ENCODE data around the gene ADAMTS3.

ADAMTS3 gene

GRCh38 chr4:72566464-72566972 lies 2.5 kb downstream of the ADAMTS3 start:
- DNase-seq (ENCODE audit: low read depth) = no peak
- TF ChIP-seq CTCF (conservative IDR thresholded peaks at IDR 0.05; ENCODE audit: low read depth, low read length) = no peak
- no peak overlapping the region for H3K4me3 ChIP-seq (ENCODE audit: low read length)

DNA sequence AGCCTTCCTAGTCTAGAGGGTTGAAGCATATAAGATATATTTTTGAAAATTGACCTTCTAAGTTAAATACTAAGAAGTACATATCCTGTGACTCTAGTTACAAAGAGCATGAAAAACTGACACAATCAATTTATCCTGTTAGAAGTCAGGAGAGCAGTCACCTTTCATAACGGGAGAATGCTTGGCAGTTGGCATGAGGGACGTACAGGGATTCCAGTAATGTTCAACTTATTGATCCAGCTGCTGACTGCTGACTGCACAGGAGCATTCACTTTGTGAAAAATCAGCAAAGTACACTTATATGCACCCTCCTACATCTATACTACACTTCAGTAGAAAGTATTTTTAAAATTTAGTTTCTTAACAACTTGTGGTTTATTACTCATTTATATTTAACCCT lies 4.2 kb downstream of the ADAMTS3 start:
- DNase-seq (ENCODE audit: low read depth) = no peak
- no peak for TF ChIP-seq CTCF (conservative IDR thresholded peaks at IDR 0.05; ENCODE audit: low read depth, low read length)
- H3K4me3 ChIP-seq (ENCODE audit: low read length) = no peak overlapping the region

DNA sequence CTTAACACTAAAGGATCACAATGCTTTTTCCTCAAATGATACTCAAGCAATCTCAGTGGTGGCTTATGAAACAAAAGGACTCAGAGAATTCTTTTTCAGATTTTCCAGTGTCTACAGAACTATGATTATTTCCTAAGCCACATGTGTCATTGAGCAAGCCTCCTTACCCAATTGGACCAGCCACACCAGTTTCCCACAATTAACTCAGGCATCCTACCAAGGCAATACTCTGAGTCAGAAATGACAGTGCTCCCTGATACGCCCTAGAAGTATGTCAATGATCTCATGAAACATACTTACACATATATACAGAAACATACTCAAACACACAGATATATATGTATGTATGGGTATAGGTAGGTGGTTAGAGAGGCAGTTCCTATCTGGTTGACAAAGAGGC lies 4.8 kb downstream of the ADAMTS3 start:
- no peak for DNase-seq (ENCODE audit: low read depth)
- TF ChIP-seq CTCF (conservative IDR thresholded peaks at IDR 0.05; ENCODE audit: low read depth, low read length) = no peak

DNA sequence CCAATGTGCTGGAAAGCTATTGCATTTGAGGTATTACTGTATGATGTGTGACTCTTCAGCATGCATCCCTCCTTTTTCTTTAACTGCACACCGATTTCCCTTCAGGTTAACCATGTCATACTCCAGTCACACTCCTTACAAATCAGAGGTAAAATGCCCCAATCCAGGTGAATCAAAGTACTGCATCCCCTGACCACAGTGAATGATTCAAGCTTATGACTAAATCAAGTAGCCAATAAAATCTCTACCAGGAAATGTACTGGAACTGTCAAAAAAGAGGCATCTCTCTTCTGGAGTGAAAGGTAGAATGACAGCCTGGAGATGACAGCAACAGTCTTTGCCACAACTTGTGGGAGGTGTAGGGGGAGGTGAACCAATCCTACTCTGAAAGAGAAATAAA lies 10.4 kb downstream of the ADAMTS3 start:
- H3K4me3 ChIP-seq (ENCODE audit: low read length) = no peak overlapping the region
- TF ChIP-seq CTCF (conservative IDR thresholded peaks at IDR 0.05; ENCODE audit: low read depth, low read length) = no peak
- no peak for DNase-seq (ENCODE audit: low read depth)

More for the DNA sequence above, 4.8 kb downstream of the ADAMTS3 start:
- no peak overlapping the region for H3K4me3 ChIP-seq (ENCODE audit: low read length)

- DNase-seq (ENCODE audit: low read depth) = no peak
- no peak for TF ChIP-seq CTCF (conservative IDR thresholded peaks at IDR 0.05; ENCODE audit: low read depth, low read length)
- no peak overlapping the region for H3K4me3 ChIP-seq (ENCODE audit: low read length)
These were observed 12.0 kb downstream of the ADAMTS3 start for GRCh38 chr4:72557021-72557420.

- no peak for DNase-seq (ENCODE audit: low read depth)
- no peak for TF ChIP-seq CTCF (conservative IDR thresholded peaks at IDR 0.05; ENCODE audit: low read depth, low read length)
- H3K4me3 ChIP-seq (ENCODE audit: low read length) = no peak overlapping the region
These were observed 13.6 kb downstream of the ADAMTS3 start for GRCh38 chr4:72555377-72555831.

- TF ChIP-seq CTCF (conservative IDR thresholded peaks at IDR 0.05; ENCODE audit: low read depth, low read length) = no peak
- no peak overlapping the region for H3K4me3 ChIP-seq (ENCODE audit: low read length)
- DNase-seq (ENCODE audit: low read depth) = no peak
These were observed 15.3 kb downstream of the ADAMTS3 start for GRCh38 chr4:72553540-72554337.
